Middle frontal gyrus (tissue), 1 donor: ENCODE measurements around the gene ZNRF3.
"Not testable (repeated sequence)": the region's sequence is repeated elsewhere in the genome, so short reads cannot be mapped to it uniquely, and the experiment has no call there.

Experiments used
- DNase-seq: peaks from one replicate; pipeline ENCODE4 v3.0.0-alpha.2; 2015; ENCODE audit warnings: low spot score; ENCODE audit errors: extremely low spot score

The ZNRF3 gene

GRCh38 chr22:29031227-29032011, 148.0 kb downstream of the ZNRF3 start:
- DNase-seq, result no peak

GRCh38 chr22:29032014-29032475, 148.7 kb downstream of the ZNRF3 start:
- DNase-seq, result no peak

- no peak for DNase-seq
Observed at GRCh38 chr22:29032584-29032983, 149.2 kb downstream of the ZNRF3 start.

- no peak for DNase-seq
Observed at GRCh38 chr22:29037340-29037932, 154.1 kb downstream of the ZNRF3 start.

GRCh38 chr22:29039148-29039547, 155.8 kb downstream of the ZNRF3 start:
- no peak for DNase-seq

GRCh38 chr22:29039684-29040083, 156.3 kb downstream of the ZNRF3 start:
- not testable (repeated sequence) for DNase-seq

GRCh38 chr22:29040385-29041275, 157.3 kb downstream of the ZNRF3 start:
- DNase-seq, result peak; percentile 75

GRCh38 chr22:29041408-29041807, 158.0 kb downstream of the ZNRF3 start:
- peak; percentile 29 for DNase-seq

GRCh38 chr22:29043906-29044575, 160.7 kb downstream of the ZNRF3 start:
- DNase-seq, result peak; percentile 12

GRCh38 chr22:29044657-29045176, 161.3 kb downstream of the ZNRF3 start:
- DNase-seq, result no peak

- no peak for DNase-seq
Observed at GRCh38 chr22:29048822-29049654, 165.7 kb downstream of the ZNRF3 start.

GRCh38 chr22:29049655-29050263, 166.4 kb downstream of the ZNRF3 start:
- DNase-seq, result no peak

- no peak for DNase-seq
Observed at GRCh38 chr22:29050457-29050856, 167.1 kb downstream of the ZNRF3 start.

GRCh38 chr22:29053048-29053702, 169.8 kb downstream of the ZNRF3 start:
- DNase-seq, result no peak

- no peak for DNase-seq
Observed at GRCh38 chr22:29054251-29054767, 170.9 kb downstream of the ZNRF3 start.

- DNase-seq, result no peak
Observed at GRCh38 chr22:29055192-29055830, 171.9 kb downstream of the ZNRF3 start.

- no peak for DNase-seq
Observed at GRCh38 chr22:29056472-29056871, 173.1 kb downstream of the ZNRF3 start.

- DNase-seq, result no peak
Observed at GRCh38 chr22:29060251-29060869, 177.0 kb downstream of the ZNRF3 start.
